Posterior cingulate gyrus (tissue), 11 donors: ENCODE data around the gene DNMBP.
A peak's percentile ranks its signal among the peaks of the same experiment; 100 is the strongest.
"Not testable (repeated sequence)": the region's sequence is repeated elsewhere in the genome, so short reads cannot be mapped to it uniquely, and the experiment has no call there.

ENCODE experiments used
- DNase-seq, 10 donors: peaks; one replicate each; pipeline versions ENCODE4 v3.0.0 to v3.0.0-alpha.2; 2020 to 2021; ENCODE audit warnings: mixed read lengths in 3 of 10
- intact Hi-C: fragments of 100-400 bp; cut with DNase I; formaldehyde crosslinking; loops from one replicate; pipeline ENCODE4 v1.15.1; 2023

Gene DNMBP

DNA sequence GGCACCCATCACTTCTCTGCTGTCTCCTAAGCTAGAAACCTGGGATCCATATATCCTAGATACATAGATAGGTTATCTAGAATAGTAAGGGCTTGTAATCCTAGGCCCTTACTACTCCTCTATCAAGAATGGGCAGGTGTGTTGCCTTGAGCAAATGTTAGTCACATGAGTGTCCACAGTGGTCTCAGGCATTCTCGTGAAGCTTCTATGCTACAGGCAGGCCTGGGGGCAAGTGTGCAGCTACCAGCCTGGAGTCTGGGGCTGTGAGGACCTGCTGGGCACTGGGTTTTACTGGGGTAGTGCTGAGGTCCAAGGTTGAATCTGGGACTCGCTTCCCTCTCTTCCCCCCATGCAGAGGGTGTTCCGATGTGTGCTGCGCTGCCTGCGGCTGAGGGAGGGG lies 135.9 kb downstream of the DNMBP start:
- no peak for DNase-seq
- intact Hi-C loops = no loop called here

DNA sequence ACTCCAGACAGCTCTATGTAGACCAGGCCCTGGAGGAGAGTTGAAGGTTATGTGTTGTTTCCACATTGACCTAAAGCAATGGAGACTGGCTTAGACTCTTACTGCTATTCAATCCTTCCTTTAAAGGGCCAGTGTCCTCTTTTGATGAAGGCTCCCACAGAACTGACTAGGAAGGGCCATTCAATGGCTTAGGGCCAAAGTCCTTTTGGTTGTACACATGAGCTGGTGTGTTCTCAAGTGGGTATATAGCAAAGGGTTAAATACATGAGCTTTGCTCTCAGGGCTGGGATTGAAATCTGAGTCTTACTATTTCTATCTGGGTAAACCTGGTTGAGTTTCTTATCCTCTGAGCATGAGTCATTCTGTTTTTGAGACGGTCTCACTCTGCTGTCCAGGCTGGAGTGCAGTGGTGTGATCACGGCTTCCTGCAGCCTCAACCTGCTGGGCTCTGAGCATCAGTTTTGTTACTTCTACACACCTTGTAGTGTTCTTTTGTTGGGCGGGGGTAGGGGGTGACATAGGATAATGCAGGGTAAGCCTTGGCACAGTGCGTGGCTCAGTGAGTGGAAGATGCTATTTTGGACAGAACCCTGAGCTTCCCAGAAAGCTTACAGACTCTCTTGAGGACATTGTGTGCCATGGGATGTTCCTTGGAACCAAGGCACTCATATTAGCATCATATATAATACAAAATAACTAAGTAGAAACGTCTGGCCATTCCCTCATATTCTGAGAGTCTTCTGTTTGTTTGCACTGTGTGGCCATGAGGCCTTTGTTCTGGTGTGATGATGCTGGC lies 137.2 kb downstream of the DNMBP start:
- intact Hi-C loops = no loop called here
- DNase-seq = no peak

DNA sequence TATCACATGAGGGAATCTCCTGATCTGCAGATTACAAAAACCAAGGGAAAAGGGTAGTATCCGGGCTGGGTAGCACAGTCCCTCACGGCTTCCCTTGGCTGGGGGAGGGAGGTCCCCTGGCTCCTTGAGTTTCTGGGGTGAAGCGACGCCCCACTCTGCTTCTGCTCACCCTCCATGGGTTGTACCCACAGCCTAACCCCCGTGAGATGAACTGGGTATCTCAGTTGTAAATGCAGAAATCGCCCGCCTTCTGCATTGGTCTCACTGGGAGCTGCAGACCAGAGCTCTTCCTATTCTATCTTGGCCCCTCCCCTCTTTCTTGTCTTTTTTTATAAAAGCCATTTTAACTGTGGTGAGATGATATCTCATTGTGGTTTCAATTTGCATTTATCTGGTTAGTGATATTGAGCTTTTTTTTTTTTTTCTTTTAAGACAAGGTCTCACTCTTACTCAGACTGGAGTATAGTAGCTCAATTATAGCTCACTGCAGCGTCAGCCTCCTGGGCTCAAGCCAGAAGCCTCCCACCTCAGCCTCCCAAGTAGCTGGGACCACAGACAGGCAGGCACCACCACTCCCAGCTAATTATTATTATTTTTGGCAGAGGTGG lies 139.5 kb downstream of the DNMBP start:
- intact Hi-C loops = no loop called here
- DNase-seq = no peak

DNA sequence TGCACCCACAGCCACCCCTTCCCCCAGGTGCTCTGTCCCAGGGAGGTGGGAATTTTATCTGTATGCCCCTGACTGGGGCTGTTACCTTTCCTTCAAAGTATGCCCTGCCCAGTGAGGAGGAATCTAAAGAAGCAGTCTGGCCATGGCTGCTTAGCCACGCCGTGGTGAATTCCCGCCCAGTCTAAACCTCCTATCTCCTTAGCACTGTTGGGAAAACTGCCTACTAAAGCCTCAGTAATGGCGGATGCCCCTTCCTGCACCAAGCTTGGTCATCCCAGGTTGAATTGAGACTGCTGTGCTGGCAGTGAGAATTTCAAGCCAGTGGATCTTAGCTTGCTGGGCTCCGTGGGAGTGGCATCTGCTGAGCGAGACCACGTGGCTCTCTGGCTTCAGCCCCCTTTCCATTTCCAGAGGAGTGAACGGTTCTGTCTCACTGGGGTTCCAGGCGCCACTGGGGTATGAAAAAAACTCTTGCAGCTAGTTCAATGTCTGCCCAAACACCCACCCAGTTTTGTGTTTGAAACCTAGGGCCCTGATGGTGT lies 140.1 kb downstream of the DNMBP start:
- intact Hi-C loops = no loop called here
- DNase-seq = no peak

DNA sequence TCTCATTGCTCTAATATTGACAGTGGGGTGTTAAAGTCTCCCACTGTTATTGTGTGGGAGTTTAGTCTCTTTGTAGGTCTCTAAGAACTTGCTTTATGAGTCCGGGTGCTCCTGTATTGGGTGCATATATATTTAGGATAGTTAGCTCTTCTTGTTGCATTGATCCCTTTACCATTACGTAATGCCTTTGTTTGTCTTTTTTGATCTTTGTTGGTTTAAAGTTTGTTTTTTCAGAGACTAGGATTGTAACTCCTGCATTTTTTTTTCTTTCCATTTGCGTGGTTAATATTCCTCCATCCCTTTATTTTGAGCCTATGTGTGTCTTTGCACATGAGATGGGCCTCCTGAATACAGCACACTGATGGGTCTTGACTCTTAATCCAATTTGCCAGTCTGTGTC lies 142.5 kb downstream of the DNMBP start:
- intact Hi-C loops, DNase-seq: not testable (repeated sequence)

DNA sequence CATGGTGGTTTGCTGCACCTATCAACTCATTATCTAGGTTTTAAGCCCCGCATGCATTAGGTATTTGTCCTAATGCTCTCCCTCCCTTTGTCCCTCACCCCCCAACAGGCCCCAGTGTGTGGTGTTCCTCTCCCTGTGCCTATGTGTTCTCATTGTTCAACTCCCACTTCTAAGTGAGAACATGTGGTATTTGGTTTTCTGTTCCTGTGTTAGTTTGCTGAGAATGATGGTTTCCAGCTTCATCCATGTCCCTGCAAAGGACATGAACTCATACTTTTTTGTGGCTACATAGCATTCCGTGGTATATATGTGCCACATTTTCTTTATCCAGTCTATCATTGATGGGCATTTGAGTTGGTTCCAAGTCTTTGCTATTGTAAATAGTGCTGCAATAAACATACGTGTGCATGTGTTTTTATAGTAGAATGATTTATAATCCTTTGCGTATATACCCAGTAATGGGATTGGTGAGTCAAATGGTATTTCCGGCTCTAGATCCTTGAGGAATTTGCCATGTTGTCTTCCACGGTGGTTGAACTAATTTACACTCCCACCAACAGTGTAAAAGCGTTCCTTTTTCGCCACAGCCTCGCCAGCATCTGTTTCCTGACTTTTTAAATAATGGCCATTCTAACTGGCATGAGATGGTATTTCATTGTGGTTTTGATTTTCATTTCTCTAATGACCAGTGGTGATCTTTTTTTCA lies 146.1 kb downstream of the DNMBP start:
- DNase-seq, intact Hi-C loops: not testable (repeated sequence)

DNA sequence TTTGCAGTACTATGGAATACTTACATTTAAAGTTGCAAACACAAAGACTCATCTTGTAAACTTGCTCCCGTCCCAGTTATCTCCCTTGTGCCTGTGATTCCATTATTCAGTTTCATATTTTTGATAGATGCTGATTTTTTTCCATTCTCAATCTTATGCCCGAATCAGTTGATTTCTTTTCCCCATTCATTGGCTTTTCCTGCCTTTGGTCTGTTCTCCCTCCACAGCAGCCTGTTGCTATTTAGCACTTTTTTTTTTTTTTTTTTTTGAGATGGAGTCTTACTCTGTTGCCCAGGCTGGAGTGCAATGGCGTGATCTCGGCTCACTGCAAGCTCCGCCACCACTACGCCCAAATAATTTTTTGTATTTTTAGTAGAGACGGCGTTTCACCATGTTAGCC lies 149.3 kb downstream of the DNMBP start:
- intact Hi-C loops = no loop called here
- DNase-seq = no peak

DNA sequence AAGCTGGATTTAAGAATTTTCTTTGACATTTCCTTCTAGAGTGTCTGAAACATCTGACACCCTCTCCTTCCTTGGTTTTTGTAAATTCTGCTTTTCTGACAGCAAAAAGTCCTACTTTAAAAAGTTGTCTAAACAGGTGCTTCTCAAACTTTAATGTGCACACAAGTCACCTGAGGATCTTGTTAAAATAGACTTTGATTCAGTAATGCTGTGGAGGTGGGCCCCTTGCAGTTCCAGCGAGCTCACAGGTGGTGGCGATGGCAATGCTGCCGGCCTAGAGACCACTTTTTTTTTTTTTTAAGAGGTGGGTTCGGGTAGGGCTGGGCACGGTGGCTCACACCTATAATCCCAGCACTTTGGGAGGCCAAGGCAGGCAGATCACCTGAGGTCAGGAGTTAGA lies 150.2 kb downstream of the DNMBP start:
- no peak for DNase-seq
- intact Hi-C loops = no loop called here

DNA sequence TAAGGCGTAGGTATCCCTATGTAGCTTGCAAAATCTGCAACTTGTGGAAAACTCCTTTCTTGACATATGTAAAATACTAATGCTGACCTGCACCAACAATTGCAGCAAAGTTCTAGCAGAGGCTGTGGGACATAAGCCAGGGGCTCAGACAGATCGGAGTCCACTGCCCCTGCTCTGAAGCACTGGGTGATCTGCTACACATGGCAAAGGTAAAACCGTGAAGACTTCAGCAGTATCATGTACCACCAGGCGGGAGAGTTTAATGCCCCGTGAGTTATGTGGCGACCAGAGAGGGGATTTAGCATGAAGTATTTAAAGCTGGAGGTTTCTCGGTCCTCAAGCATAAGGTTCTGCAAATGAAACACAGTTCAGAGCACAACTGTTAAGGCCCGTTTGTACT lies 150.9 kb downstream of the DNMBP start:
- intact Hi-C loops = no loop called here

DNA sequence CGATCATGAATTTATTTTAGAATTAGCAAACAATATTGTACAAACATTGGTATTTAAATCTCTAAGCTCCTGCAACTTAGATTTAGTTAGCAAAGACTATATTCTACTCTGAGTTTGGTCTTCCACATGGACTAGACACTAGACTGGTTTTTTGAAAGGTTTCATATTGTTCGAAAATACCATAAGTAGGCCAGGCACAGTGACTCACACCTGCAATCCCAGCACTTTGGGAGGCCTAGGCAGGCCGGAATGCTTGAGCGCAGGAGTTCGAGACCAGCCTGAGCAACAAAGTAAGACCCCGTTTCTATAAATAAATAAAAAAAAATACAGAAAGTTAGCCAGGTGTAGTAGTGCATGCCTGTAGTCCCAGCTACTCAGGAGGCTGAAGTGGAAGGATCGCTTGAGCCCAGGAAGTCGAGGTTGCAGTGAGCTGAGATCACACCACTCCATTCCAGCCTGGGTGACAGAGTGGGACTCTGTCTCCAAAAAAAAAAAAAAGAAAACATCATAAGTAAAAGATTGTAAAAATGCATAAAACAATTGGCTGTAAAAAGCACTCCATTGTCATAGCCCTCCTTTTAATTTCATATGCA lies 154.2 kb downstream of the DNMBP start:
- DNase-seq = no peak
- intact Hi-C loops = loop anchor here (2.0 kb wide), 1 partner anchor 191 kb away; no protein-coding TSS in a partner anchor

More for the DNA sequence above, 150.9 kb downstream of the DNMBP start:
- DNase-seq = no peak

DNA sequence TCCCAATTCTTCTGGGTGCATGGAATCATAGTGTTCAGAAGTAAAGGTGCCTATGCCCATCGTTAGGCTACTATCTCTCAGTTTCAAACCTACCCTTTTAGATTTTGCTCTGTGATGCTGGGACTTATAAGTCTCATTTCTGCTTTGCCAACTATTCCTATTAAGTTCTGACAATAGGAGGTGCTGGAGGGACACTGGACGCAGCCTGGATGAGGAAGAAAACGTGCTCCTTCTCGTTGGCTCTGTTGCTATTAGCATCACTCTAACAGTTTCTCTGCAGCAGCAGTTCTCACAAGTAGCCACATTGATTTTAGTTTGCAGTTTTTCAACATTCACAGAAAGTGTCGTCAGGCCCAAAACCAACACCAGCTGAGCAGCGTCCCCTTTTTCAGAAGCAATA lies 154.9 kb downstream of the DNMBP start:
- intact Hi-C loops = loop anchor here (2.0 kb wide), 1 partner anchor 192 kb away; no protein-coding TSS in a partner anchor
- peak in 2 of 10 donors; percentile 7 to 24 for DNase-seq

DNA sequence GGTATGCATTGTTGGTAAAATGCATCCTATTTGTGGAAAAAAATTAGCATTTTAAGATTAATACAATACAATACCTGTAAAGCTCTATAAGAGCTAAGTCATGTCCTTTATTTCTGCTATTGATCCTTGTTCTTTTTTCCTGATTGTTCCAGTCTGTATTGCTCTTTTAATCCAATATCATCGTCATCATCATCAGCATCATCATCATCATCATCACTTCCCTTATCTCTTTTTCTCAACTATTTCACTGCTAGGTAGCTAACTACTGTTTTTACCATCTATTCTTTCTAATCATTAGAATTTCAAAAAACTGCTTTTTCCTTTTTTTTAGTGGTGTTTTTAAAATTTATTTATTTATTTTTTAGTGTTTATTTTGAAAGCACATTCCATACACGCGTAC lies 156.1 kb downstream of the DNMBP start:
- no peak for DNase-seq
- intact Hi-C loops = loop anchor here (2.0 kb wide), 1 partner anchor 193 kb away; no protein-coding TSS in a partner anchor

DNA sequence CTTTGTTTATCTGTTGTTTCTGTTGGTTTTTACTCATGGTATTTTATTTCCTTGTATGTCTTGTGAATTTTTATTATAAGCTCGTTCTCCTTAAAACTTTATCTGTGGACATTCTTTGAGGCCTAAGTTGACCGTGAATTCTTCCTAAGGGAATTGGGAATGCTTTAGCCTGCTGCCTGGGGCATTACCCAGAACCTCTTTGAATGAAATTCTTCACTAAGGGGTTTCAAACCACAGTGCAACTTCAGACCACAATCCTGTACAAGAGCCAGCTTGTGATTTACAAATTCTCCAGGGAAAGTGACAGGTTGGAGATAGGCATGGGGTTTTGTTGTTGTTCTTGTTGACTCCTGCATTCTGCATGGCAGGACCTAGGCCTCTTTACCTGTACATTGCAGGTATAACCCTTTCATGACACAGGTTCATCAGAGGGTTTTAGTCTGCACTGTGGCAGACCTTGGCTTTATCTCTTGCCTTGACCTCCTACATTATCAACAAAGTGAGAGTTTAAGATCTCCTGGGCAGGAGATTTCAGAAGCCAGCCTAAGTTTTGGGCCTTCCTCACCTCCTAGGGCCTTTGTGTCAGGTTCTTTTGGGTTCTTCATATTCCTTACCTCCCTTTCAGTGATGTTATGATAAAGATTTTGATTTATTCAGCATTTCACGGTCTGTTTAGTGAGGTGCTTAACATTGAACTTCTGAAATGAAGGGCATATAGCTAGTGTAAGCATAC lies 157.1 kb downstream of the DNMBP start:
- intact Hi-C loops = no loop called here
- DNase-seq = no peak

DNA sequence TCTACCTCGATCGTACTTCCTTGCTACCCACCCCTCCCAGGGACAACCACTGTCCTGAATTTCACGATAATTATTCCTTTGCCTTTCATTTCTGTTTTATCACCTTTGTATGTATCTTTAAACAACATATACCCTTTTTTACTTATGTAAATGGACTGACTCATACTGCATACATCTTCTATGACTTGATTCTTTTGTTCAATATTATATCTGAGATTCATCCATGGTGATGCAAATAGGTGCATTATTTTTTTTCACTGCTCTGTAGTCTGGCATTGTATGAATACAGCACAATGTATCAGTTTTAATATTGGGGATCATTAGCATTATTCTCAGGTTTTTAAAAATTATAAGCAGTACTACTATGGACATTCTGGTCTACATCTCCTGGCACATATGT lies 157.9 kb downstream of the DNMBP start:
- intact Hi-C loops = no loop called here

DNA sequence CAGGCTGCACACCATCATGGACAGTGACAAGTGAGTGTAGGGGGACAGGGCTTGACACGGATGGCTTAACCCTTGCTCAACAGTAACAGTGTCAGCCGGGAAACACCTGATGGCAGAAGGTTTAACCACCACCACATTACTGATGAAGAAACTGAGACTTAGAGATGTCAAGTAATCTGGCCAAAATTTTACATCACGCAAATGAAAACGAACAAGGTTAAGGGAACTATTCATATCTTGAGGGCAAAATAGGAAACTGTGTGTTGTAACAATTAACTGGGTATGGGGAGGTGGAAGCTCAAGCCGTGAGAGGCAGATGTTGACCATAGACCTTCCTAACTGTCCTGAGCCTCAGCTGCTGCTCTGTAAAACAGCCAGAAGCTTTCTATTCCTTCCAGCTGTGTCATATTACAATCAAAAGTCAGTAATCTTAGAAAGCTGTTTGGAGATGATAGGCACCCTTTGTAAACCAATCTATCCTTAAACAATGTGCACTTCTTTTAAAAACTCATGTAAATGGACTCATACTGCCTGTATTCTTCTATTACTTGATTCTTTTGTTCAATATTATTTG lies 158.9 kb downstream of the DNMBP start:
- intact Hi-C loops = no loop called here
- DNase-seq = no peak

More for the DNA sequence above, 157.9 kb downstream of the DNMBP start:
- DNase-seq = no peak

DNA sequence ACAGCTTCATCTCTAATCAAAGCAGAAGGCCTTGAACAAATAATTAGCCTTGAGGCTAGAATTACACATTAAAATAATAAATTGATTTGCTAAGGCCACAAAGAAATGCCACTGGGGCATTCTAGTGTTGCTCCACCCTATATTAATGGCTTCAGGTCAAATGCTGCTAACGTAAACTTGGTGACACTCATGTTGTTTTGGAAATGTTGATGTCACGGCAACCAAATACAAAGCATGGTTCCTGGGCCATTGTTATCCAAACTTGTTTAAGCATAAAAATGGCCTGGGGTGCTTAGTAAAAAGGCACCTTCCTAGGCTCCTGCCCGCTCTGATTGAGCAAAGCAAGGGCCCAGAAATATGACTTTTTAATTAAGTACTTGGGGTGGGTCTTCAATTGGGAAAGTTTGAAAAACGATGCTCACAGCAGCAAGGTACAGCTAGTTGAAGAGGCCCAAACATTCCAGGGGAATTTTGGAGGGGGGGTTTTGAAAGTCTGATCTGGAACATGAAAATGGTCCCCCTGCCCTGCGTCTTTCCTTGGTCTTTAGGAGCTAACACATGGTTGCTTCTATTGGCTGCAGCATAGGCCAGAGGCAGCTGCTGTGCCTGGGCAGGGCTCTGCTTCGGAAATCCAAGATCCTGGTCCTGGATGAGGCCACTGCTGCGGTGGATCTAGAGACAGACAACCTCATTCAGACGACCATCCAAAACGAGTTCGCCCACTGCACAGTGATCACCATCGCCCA lies 159.6 kb downstream of the DNMBP start:
- intact Hi-C loops = no loop called here
- DNase-seq = no peak

DNA sequence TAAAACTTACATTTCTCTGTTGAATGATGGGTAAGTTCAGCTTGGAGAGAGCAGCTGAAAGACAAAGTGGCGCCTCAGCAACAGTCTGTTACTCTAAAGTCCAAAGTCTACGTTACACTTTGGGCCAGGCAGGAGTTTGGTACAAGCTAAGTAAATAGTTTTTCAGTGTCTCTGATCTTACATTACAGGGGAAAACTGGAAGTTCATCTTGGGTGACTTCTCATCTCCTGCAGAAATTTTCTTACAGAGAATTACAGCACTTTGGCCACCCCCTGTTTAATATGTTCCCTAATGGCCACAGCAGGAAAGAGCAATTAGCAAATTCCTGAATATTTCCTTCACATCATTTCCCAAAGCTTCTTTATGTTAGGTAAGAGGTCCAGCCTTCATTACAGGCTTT lies 160.2 kb downstream of the DNMBP start:
- DNase-seq = no peak
- intact Hi-C loops = no loop called here

DNA sequence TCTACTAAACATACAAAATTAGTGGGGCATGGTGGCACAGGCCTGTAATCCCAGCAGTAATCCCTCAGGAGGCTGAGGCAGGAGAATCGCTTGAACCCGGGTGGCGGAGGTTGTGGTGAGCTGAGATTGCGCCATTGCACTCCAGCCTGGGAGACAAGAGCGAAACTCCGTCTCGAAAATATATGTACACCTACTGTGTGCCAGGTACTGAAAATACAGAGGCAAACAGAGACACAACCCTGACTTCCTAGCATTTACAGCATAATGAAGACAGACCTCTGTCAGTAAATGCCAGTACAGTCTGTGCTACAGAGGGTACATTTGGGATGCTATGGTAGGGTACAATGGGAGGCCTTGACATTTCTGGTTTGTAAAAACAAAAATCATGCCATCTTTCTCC lies 160.7 kb downstream of the DNMBP start:
- no peak for DNase-seq
- intact Hi-C loops = no loop called here

DNA sequence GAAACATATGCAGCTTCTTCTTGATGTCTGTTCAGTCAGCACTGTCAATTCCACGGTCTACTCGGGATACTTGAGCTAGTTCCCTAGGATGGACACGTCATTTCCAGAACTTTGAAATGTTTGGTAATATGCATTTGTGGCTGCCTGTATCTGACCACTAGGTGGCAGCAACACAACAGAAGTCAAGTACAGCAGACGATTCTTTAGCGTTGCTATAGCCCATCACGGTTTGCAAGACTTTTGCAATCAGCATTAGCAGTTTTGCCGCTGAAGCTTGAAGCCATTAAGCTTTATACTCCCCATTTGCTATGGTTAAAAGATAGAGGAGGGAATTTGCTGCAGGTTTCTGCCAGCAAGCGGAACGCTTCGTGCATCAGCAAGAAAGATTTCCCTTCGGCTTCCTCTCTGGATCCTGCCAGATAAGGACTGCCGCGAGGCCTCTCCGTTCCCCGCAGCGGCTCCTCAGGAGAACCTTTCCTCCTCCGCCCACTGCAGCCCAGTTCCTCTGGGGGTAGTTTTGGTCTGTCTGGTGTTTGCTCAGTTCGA lies 163.8 kb downstream of the DNMBP start:
- DNase-seq = peak in 9 of 10 donors; percentile 21 to 91 (median 74)
- intact Hi-C loops = loop anchor here (1.0 kb wide), 1 partner anchor 200 kb away; no protein-coding TSS in a partner anchor
